ENCODE data around the gene DUSP18. TPM values are rescaled to one million over a fixed set of nuclear protein-coding genes. Genes with fewer than 3 reads are reported as not detected.
A peak's percentile ranks its signal among the peaks of the same experiment; 100 is the strongest.
"Not testable (repeated sequence)": the region's sequence is repeated elsewhere in the genome, so short reads cannot be mapped to it uniquely, and the experiment has no call there.

DUSP18 gene
- total RNA-seq (ENCODE audit: low replicate concordance): 8.4 and 18.5 TPM in 2 replicates

DNA sequence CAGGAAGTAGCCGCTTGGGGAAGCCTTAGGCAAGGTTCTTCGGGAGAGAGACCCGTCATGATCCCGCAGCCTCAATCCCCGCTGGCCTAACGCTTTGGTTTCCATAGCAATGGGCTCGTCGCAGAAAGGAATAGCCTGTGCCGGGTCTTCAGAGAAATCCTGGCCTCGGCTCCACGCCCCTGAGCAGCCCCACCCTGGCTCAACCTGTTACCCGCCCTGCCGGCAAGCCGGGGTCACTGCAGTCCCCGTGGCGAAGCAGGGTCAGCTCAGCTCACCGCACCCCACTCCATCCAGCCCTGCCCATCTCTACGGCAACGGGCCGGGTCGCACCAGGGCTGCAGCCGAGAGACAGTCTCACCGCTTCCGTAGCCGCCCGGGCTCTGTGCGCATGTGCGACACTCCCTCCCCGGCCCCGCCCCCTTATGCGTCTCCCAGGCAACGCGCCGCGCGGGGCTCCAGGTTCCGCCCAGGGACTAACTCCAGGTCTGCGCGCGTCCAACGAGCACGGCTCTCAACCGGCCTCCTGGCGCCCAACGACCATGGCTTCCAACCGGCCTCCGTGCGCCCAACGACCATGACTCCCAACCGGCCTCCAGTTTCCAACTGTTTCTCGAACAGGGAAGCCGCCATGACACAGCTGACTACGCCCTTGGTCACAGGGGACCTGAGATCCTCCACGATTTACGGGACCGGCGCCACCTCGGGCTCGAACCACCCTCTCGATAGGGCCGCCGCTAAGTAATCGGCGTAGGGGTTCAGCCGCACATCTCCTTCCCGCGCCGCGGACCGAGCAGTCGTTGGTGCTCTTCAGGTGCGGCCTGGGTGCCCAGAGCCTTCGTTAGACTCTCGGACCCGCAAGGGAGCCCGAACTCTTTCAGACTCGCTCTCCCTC lies at the start of gene DUSP18:
Gene DUSP18, minus strand, starts transcription at position 382 of the 892 bp plus-strand sequence. CDS start 3,872 bp downstream, outside the sequence.
- TF ChIP-seq, protein P1, sequence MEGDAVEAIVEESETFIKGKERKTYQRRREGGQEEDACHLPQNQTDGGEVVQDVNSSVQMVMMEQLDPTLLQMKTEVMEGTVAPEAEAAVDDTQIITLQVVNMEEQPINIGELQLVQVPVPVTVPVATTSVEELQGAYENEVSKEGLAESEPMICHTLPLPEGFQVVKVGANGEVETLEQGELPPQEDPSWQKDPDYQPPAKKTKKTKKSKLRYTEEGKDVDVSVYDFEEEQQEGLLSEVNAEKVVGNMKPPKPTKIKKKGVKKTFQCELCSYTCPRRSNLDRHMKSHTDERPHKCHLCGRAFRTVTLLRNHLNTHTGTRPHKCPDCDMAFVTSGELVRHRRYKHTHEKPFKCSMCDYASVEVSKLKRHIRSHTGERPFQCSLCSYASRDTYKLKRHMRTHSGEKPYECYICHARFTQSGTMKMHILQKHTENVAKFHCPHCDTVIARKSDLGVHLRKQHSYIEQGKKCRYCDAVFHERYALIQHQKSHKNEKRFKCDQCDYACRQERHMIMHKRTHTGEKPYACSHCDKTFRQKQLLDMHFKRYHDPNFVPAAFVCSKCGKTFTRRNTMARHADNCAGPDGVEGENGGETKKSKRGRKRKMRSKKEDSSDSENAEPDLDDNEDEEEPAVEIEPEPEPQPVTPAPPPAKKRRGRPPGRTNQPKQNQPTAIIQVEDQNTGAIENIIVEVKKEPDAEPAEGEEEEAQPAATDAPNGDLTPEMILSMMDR (IDR thresholded peaks at IDR 0.05; ENCODE audit: insufficient read depth, low read length): peak; percentile 59
- H3K4me3 ChIP-seq (ENCODE audit: low read depth, low read length): peak within 1 kb of the TSS; percentile 89
- peak; percentile 89 for DNase-seq (ENCODE audit: low read depth)

- no peak overlapping the region for H3K4me3 ChIP-seq (ENCODE audit: low read depth, low read length)
- TF ChIP-seq, protein P1 (IDR thresholded peaks at IDR 0.05; ENCODE audit: insufficient read depth, low read length): no peak
- no peak for DNase-seq (ENCODE audit: low read depth)
These were observed 46.4 kb upstream of the DUSP18 start for GRCh38 chr22:30714062-30714461.

DNA sequence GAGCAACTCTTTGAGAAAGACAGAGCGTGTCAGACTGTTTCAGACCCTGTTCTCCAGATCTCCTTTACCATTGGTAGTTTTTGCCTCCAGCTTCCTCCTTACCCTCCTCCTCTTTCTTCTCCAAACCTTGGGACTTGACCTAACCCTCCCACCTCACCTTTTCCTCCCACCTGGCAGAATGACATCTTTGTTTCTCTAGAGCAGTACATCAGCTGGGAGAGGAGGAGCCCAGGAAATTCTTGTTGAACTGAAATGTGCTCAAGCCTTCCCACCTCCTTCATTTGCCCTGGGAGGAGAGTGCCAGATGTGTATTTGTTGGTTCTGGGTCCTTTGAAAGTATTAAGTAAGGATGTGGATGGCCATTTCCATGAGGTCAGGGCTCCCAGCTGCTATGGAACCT lies 44.4 kb upstream of the DUSP18 start:
- TF ChIP-seq, protein P1 (IDR thresholded peaks at IDR 0.05; ENCODE audit: insufficient read depth, low read length): no peak
- DNase-seq (ENCODE audit: low read depth): no peak
- no peak overlapping the region for H3K4me3 ChIP-seq (ENCODE audit: low read depth, low read length)

DNA sequence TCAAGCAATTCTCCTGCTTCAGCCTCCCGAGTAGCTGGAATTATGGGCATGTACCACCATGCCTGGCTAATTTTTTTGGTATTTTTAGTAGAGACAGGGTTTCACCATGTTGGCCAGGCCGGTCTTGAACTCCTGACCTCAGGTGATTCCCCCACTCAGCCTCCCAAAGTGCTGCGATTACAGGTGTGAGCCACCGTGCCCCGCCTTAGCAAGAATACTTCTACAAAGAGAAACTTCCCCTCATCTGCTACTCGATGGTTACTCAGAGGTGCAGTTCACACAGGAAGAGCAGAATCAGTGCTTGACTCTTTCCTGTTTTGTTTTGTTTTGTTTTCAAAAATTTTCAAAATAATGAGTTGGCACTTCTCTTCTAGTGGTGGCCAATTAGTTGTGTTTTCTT lies 42.3 kb upstream of the DUSP18 start:
- not testable (repeated sequence) for DNase-seq (ENCODE audit: low read depth); H3K4me3 ChIP-seq (ENCODE audit: low read depth, low read length)

- no peak overlapping the region for H3K4me3 ChIP-seq (ENCODE audit: low read depth, low read length)
- TF ChIP-seq, protein P1 (IDR thresholded peaks at IDR 0.05; ENCODE audit: insufficient read depth, low read length): no peak
- DNase-seq (ENCODE audit: low read depth): peak; percentile 76
These were observed 38.3 kb upstream of the DUSP18 start for GRCh38 chr22:30705710-30706651.

- no peak for DNase-seq (ENCODE audit: low read depth)
- no peak overlapping the region for H3K4me3 ChIP-seq (ENCODE audit: low read depth, low read length)
- TF ChIP-seq, protein P1 (IDR thresholded peaks at IDR 0.05; ENCODE audit: insufficient read depth, low read length): no peak
These were observed 37.3 kb upstream of the DUSP18 start for GRCh38 chr22:30704978-30705377.

GRCh38 chr22:30702856-30703255 lies 35.2 kb upstream of the DUSP18 start:
- no peak overlapping the region for H3K4me3 ChIP-seq (ENCODE audit: low read depth, low read length)
- DNase-seq (ENCODE audit: low read depth): no peak
- TF ChIP-seq, protein P1 (IDR thresholded peaks at IDR 0.05; ENCODE audit: insufficient read depth, low read length): no peak

Measured in fibroblast of the aortic adventitia (primary cell).